Measurements from ENCODE around the gene OR2K2. TPM values are rescaled to one million over a fixed set of nuclear protein-coding genes. Genes with fewer than 3 reads are reported as not detected.
"Not testable (repeated sequence)": the region's sequence is repeated elsewhere in the genome, so short reads cannot be mapped to it uniquely, and the experiment has no call there.

The OR2K2 gene
- total and polyA plus RNA-seq, 2 donors (not counting 3 experiments of a cell fraction or from before 2014, with no cell fraction given) = not detected

DNA sequence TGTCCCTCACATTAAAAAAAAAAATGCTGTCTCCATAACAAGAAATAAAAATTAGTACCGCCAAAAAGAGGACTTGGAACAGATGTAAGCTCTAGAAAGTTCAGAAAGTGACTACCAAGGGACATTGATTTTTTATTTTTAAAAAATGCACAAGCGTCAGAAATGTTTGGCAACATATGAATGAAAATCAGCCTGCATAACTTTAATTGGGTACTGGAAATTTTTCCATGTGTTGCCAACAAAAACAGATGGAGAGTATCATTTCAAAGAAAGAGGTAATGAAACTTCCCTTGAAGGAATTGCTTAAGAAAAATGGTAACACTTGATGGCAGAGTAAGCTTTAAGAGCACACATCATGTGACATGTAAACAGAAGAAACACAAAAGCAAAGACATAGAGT, 47.2 kb downstream of the OR2K2 start:
- no peak overlapping the region for H3K4me2 ChIP-seq (ENCODE audit: insufficient read depth, low read length)
- no peaks in the 10 kb centered on the region for H3K9me3 ChIP-seq (replicated peaks; ENCODE audit: control insufficient read depth, insufficient read depth, low read length)
- no TSS peak for BruUV-seq (replicated peaks)
- DNase-seq (ENCODE audit: low read depth, low spot score) (no peak), FAIRE-seq (no peak)
- TF ChIP-seq POLR2A (IDR thresholded peaks at IDR 0.05; ENCODE audit: low read depth, low read length) (no peak), EZH2 (IDR thresholded peaks at IDR 0.05; ENCODE audit: borderline replicate concordance, low read depth, low read length, severe bottlenecking) (no peak), MYC (IDR thresholded peaks at IDR 0.05; ENCODE audit: low read depth, low read length) (no peak), GATA2 (IDR thresholded peaks at IDR 0.05; ENCODE audit: insufficient read depth, insufficient read length, low read depth, low read length) (no peak), POLR2AphosphoS5 (IDR thresholded peaks at IDR 0.05; ENCODE audit: insufficient read depth, low read depth, low read length) (no peak), FOS (IDR thresholded peaks at IDR 0.05; ENCODE audit: borderline replicate concordance, insufficient read depth, low read length) (no peak), JUN (IDR thresholded peaks at IDR 0.05; ENCODE audit: borderline replicate concordance, insufficient read depth, insufficient read length, low read depth) (no peak)
- TF ChIP-seq, protein P1, sequence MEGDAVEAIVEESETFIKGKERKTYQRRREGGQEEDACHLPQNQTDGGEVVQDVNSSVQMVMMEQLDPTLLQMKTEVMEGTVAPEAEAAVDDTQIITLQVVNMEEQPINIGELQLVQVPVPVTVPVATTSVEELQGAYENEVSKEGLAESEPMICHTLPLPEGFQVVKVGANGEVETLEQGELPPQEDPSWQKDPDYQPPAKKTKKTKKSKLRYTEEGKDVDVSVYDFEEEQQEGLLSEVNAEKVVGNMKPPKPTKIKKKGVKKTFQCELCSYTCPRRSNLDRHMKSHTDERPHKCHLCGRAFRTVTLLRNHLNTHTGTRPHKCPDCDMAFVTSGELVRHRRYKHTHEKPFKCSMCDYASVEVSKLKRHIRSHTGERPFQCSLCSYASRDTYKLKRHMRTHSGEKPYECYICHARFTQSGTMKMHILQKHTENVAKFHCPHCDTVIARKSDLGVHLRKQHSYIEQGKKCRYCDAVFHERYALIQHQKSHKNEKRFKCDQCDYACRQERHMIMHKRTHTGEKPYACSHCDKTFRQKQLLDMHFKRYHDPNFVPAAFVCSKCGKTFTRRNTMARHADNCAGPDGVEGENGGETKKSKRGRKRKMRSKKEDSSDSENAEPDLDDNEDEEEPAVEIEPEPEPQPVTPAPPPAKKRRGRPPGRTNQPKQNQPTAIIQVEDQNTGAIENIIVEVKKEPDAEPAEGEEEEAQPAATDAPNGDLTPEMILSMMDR (IDR thresholded peaks at IDR 0.05; ENCODE audit: extremely low read depth in 1 of 2, insufficient read depth in 1 of 2, low read depth in 1 of 2, low read length in 2 of 2) = no peak
- TF ChIP-seq, protein P2, sequence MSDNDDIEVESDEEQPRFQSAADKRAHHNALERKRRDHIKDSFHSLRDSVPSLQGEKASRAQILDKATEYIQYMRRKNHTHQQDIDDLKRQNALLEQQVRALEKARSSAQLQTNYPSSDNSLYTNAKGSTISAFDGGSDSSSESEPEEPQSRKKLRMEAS (IDR thresholded peaks at IDR 0.05; ENCODE audit: insufficient read depth, insufficient read length) = no peak
- H3K79me2 ChIP-seq (ENCODE audit: control insufficient read depth, insufficient read depth, low read length) = no peaks in the 10 kb centered on the region
- POLR2A ChIA-PET = no interaction called here
- no peak overlapping the region for H3K9ac ChIP-seq (replicated peaks; ENCODE audit: extremely low read depth, insufficient read depth, low read length)
- H3K4me1 ChIP-seq (ENCODE audit: control insufficient read depth, extremely low read depth, insufficient read depth, low read length) = no peaks in the 10 kb centered on the region
- CTCF ChIA-PET = interaction anchor here (0.6 to 1.0 kb wide), 2 partner anchors 31 to 644 kb away, joined by 3 read pairs; no protein-coding TSS in a partner anchor
- dilution Hi-C loops (cut with MboI; ENCODE audit: extremely low pct_ligation_motif_present, low sequenced_read_pairs) (no loop called here), intact Hi-C loops (cut with micrococcal nuclease) (no loop called here)
- H4K20me1 ChIP-seq (replicated peaks; ENCODE audit: control insufficient read depth, extremely low read depth, insufficient read depth, low read length) = no peaks in the 10 kb centered on the region
- H2AFZ ChIP-seq (ENCODE audit: low read depth, low read length) = no peak overlapping the region
- H3K9me1 ChIP-seq (replicated peaks; ENCODE audit: control insufficient read depth, extremely low read depth, insufficient read depth, low read length) = no peaks in the 10 kb centered on the region
- H3K4me3 ChIP-seq (replicated peaks in 1 of 3; ENCODE audit: insufficient read depth in 1 of 3, low read depth in 1 of 3, low read length in 3 of 3) = no peak overlapping the region
- no peak overlapping the region for H3K27ac ChIP-seq (ENCODE audit: insufficient read depth, low read depth, low read length)
- no peaks in the 10 kb centered on the region for H3K27me3 ChIP-seq (ENCODE audit: control insufficient read depth in 2 of 2, insufficient read depth in 2 of 2, low read length in 2 of 2)
- H3K36me3 ChIP-seq (ENCODE audit: control insufficient read depth in 2 of 2, extremely low read depth in 1 of 2, insufficient read depth in 2 of 2, low read length in 2 of 2) = no peaks in the 10 kb centered on the region

DNA sequence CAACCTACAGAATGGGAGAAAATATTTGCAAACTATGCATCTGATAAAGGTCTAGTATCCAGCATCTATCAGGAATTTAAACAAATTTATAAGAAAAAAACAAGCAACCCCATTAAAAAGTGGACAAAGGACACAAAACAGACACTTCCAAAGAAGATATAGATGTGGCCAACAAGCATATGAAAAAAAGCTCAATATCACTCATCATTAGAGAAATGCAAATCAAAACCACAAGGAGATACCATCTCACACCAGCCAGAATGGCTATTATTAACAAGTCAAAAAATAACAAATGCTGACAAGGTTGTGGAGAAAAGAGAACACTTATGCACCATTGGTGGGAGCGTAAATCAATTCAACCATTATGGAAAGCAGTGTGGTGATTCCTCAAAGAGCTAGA, 49.2 kb downstream of the OR2K2 start:
- H3K27me3 ChIP-seq (ENCODE audit: control insufficient read depth in 2 of 2, insufficient read depth in 2 of 2, low read length in 2 of 2); BruUV-seq (replicated peaks); H3K4me1 ChIP-seq (ENCODE audit: control insufficient read depth, extremely low read depth, insufficient read depth, low read length); H3K4me2 ChIP-seq (ENCODE audit: insufficient read depth, low read length); H3K9me3 ChIP-seq (replicated peaks; ENCODE audit: control insufficient read depth, insufficient read depth, low read length); H2AFZ ChIP-seq (ENCODE audit: low read depth, low read length); H3K9me1 ChIP-seq (replicated peaks; ENCODE audit: control insufficient read depth, extremely low read depth, insufficient read depth, low read length); H3K36me3 ChIP-seq (ENCODE audit: control insufficient read depth in 2 of 2, extremely low read depth in 1 of 2, insufficient read depth in 2 of 2, low read length in 2 of 2); dilution Hi-C loops (cut with MboI; ENCODE audit: extremely low pct_ligation_motif_present, low sequenced_read_pairs); POLR2A ChIA-PET; H3K27ac ChIP-seq (ENCODE audit: insufficient read depth, low read depth, low read length); intact Hi-C loops (cut with micrococcal nuclease); FAIRE-seq; H3K79me2 ChIP-seq (ENCODE audit: control insufficient read depth, insufficient read depth, low read length); H3K4me3 ChIP-seq (replicated peaks in 1 of 3; ENCODE audit: insufficient read depth in 1 of 3, low read depth in 1 of 3, low read length in 3 of 3); H4K20me1 ChIP-seq (replicated peaks; ENCODE audit: control insufficient read depth, extremely low read depth, insufficient read depth, low read length); H3K9ac ChIP-seq (replicated peaks; ENCODE audit: extremely low read depth, insufficient read depth, low read length); DNase-seq (ENCODE audit: low read depth, low spot score): not testable (repeated sequence)
- CTCF ChIA-PET = interaction anchor here (1.0 kb wide), 1 partner anchor 642 kb away, joined by 3 read pairs; no protein-coding TSS in a partner anchor
